ENCODE data around the gene MLLT3. TPM values are rescaled to one million over a fixed set of nuclear protein-coding genes. Genes with fewer than 3 reads are reported as not detected.

The MLLT3 gene
- total RNA-seq, 6 experiments from 2014 or later, result 0.43 to 2.5 (median 1.2) TPM

GRCh38 chr9:20352591-20352990 lies 269.7 kb downstream of the MLLT3 start:
- intact Hi-C loops (cut with DNase I), result no loop called here
- TF ChIP-seq POLR2A (IDR thresholded peaks at IDR 0.05) (no peak), CTCF (IDR thresholded peaks at IDR 0.05) (no peak)
- no peak for ATAC-seq
- no peaks in the 10 kb centered on the region for H3K27me3 ChIP-seq
- peaks cover 0 to 3% (median 0%) of the 10 kb centered on the region in 4 donors for H3K4me1 ChIP-seq
- whole genome bisulfite sequencing (ENCODE audit: insufficient coverage, low coverage, low lambda C conversion rate, missing lambda C conversion rate), result 89% methylated on average over 2 of the region's 2 CpGs
- H3K9me3 ChIP-seq, result no peaks in the 10 kb centered on the region
- H3K4me3 ChIP-seq, result no peak overlapping the region
- H3K27ac ChIP-seq, result no peak overlapping the region
- DNase-seq, result no peak
- H3K36me3 ChIP-seq, result no peaks in the 10 kb centered on the region

GRCh38 chr9:20351715-20352114 lies 270.6 kb downstream of the MLLT3 start:
- DNase-seq (no peak), ATAC-seq (no peak)
- TF ChIP-seq POLR2A (IDR thresholded peaks at IDR 0.05) (no peak), CTCF (IDR thresholded peaks at IDR 0.05) (no peak)
- peaks cover 0 to 3% (median 0%) of the 10 kb centered on the region in 4 donors for H3K4me1 ChIP-seq
- intact Hi-C loops (cut with DNase I), result no loop called here
- H3K27me3 ChIP-seq, result no peaks in the 10 kb centered on the region
- H3K4me3 ChIP-seq, result no peak overlapping the region
- no peaks in the 10 kb centered on the region for H3K36me3 ChIP-seq
- H3K27ac ChIP-seq, result no peak overlapping the region
- no peaks in the 10 kb centered on the region for H3K9me3 ChIP-seq
- 76% methylated on average over 5 of the region's 5 CpGs for WGBS (ENCODE audit: insufficient coverage, low coverage, low lambda C conversion rate, missing lambda C conversion rate)

- H3K4me3 ChIP-seq, result no peak overlapping the region
- TF ChIP-seq POLR2A (IDR thresholded peaks at IDR 0.05), result no peak
- no peak for TF ChIP-seq CTCF (IDR thresholded peaks at IDR 0.05)
- ATAC-seq (no peak), DNase-seq (no peak)
- H3K36me3 ChIP-seq, result no peaks in the 10 kb centered on the region
- no peaks in the 10 kb centered on the region for H3K9me3 ChIP-seq
- 80% methylated on average over 6 of the region's 6 CpGs for WGBS (ENCODE audit: insufficient coverage, low coverage, low lambda C conversion rate, missing lambda C conversion rate)
- no peak overlapping the region for H3K27ac ChIP-seq
- intact Hi-C loops (cut with DNase I), result no loop called here
- no peaks in the 10 kb centered on the region for H3K27me3 ChIP-seq
- H3K4me1 ChIP-seq, result no peaks in the 10 kb centered on the region
Measured at GRCh38 chr9:20349568-20349967, 272.7 kb downstream of the MLLT3 start.

GRCh38 chr9:20343325-20343724 lies 279.0 kb downstream of the MLLT3 start:
- TF ChIP-seq POLR2A (IDR thresholded peaks at IDR 0.05), result no peak
- TF ChIP-seq CTCF (IDR thresholded peaks at IDR 0.05), result no peak
- no peak overlapping the region for H3K4me3 ChIP-seq
- H3K4me1 ChIP-seq, result no peaks in the 10 kb centered on the region
- DNase-seq (no peak), ATAC-seq (no peak)
- H3K27ac ChIP-seq, result no peak overlapping the region
- H3K27me3 ChIP-seq, result no peaks in the 10 kb centered on the region
- no peaks in the 10 kb centered on the region for H3K9me3 ChIP-seq
- H3K36me3 ChIP-seq, result no peaks in the 10 kb centered on the region
- intact Hi-C loops (cut with DNase I), result no loop called here
- 74% methylated on average over 2 of the region's 2 CpGs for WGBS (ENCODE audit: insufficient coverage, low coverage, low lambda C conversion rate, missing lambda C conversion rate)

GRCh38 chr9:20340511-20340861 lies 281.8 kb downstream of the MLLT3 start:
- Histone ChIP-seq H3K4me1 (no peaks in the 10 kb centered on the region), H3K27me3 (no peaks in the 10 kb centered on the region), H3K27ac (no peak overlapping the region), H3K9me3 (no peaks in the 10 kb centered on the region), H3K4me3 (no peak overlapping the region), H3K36me3 (no peaks in the 10 kb centered on the region)
- 70% methylated on average over 4 of the region's 4 CpGs for WGBS (ENCODE audit: insufficient coverage, low coverage, low lambda C conversion rate, missing lambda C conversion rate)
- ATAC-seq (no peak), DNase-seq (no peak)
- intact Hi-C loops (cut with DNase I), result no loop called here
- TF ChIP-seq POLR2A (IDR thresholded peaks at IDR 0.05) (no peak), CTCF (IDR thresholded peaks at IDR 0.05) (no peak)

All from right lobe of liver (tissue), 6 donors.